HEK293T (cell line): ENCODE results near the gene LSS.

ENCODE experiments used
- CTCF ChIA-PET: fragments of 350-600 bp; formaldehyde crosslinking; extraction: SDS; loops from one replicate; lab custom pipeline; 2021; ENCODE audit warnings: antibody characterized with exemption, inconsistent platforms; lab: Yijun Ruan, JAX
- POLR2A ChIA-PET: fragments of 350-600 bp; formaldehyde crosslinking; extraction: SDS; loops from one replicate; lab custom pipeline; 2020; ENCODE audit warnings: antibody characterized with exemption, inconsistent platforms; lab: Yijun Ruan, JAX
- DNase-seq: peaks from one replicate; pipeline ENCODE4 v3.0.0; 2012; ENCODE audit warnings: mixed read lengths; ENCODE audit errors: extremely low spot score
- ARNT ChIP-seq: fragments of 450-650 bp; IDR thresholded peaks from 2 replicates; pipeline ENCODE4 v1.6.1; 2017; ENCODE audit warnings: mild to moderate bottlenecking
- BHLHE40 ChIP-seq: fragments of 450-650 bp; IDR thresholded peaks from 2 replicates; pipeline ENCODE4 v1.6.1; 2016; ENCODE audit warnings: mild to moderate bottlenecking, moderate library complexity, borderline replicate concordance
- CTBP1 ChIP-seq: fragments of 450-650 bp; IDR thresholded peaks from 2 replicates; pipeline ENCODE4 v1.6.1; 2016; ENCODE audit warnings: borderline replicate concordance
- ELF4 ChIP-seq: fragments of 450-650 bp; IDR thresholded peaks from 2 replicates; pipeline ENCODE4 v1.6.1; 2017; ENCODE audit warnings: antibody characterized with exemption
- FOXA1 ChIP-seq: fragments of 450-650 bp; IDR thresholded peaks from 2 replicates; pipeline ENCODE4 v1.6.1; 2016; ENCODE audit warnings: mild to moderate bottlenecking
- FOXK2 ChIP-seq: fragments of 450-650 bp; IDR thresholded peaks from 2 replicates; pipeline ENCODE4 v1.6.1; 2016; ENCODE audit warnings: mild to moderate bottlenecking
- FOXM1 ChIP-seq: fragments of 450-650 bp; IDR thresholded peaks from 2 replicates; pipeline ENCODE4 v1.6.1; 2017; ENCODE audit warnings: mild to moderate bottlenecking, borderline replicate concordance
- HDGF ChIP-seq: fragments of 450-650 bp; IDR thresholded peaks from 2 replicates; pipeline ENCODE4 v1.6.1; 2017; ENCODE audit warnings: antibody characterized with exemption, borderline replicate concordance
- L3MBTL2 ChIP-seq: fragments of 450-650 bp; conservative IDR thresholded peaks from 2 replicates; pipeline ENCODE4 v1.6.1; 2016; ENCODE audit warnings: mild to moderate bottlenecking
- LEF1 ChIP-seq: fragments of 450-650 bp; IDR thresholded peaks from 2 replicates; pipeline ENCODE4 v1.6.1; 2017; ENCODE audit warnings: mild to moderate bottlenecking, borderline replicate concordance
- NFRKB ChIP-seq: fragments of 450-650 bp; IDR thresholded peaks from 2 replicates; pipeline ENCODE4 v1.6.1; 2016; ENCODE audit warnings: mild to moderate bottlenecking, moderate library complexity
- PKNOX1 ChIP-seq: fragments of 450-650 bp; IDR thresholded peaks from 2 replicates; pipeline ENCODE4 v1.6.1; 2016
- SP1 ChIP-seq: fragments of 450-650 bp; IDR thresholded peaks from 2 replicates; pipeline ENCODE4 v1.6.1; 2017
- SUZ12 ChIP-seq: fragments of 450-650 bp; IDR thresholded peaks from 2 replicates; pipeline ENCODE4 v1.6.1; 2016; ENCODE audit warnings: mild to moderate bottlenecking
- TARDBP ChIP-seq: fragments of 450-650 bp; IDR thresholded peaks from 2 replicates; pipeline ENCODE4 v1.6.1; 2016
- ZNF384 ChIP-seq: fragments of 450-650 bp; IDR thresholded peaks from 2 replicates; pipeline ENCODE4 v1.6.1; 2016

LSS gene

GRCh38 chr21:46219591-46220239, 8.9 kb downstream of the LSS start:
- no peak for DNase-seq
- ChIA-PET CTCF (interaction anchor here (0.6 kb wide), 1 partner anchor 388 kb away, joined by 4 read pairs; no protein-coding TSS in a partner anchor), POLR2A (no interaction called here)
- no peak for TF ChIP-seq FOXK2
- TF ChIP-seq FOXA1 = no peak
- no peak for TF ChIP-seq ELF4
- no peak for TF ChIP-seq NFRKB
- no peak for TF ChIP-seq FOXM1
- TF ChIP-seq PKNOX1 = no peak
- no peak for TF ChIP-seq HDGF
- no peak for TF ChIP-seq ZNF384
- no peak for TF ChIP-seq SP1
- TF ChIP-seq L3MBTL2 = no peak

GRCh38 chr21:46218906-46219590, 9.5 kb downstream of the LSS start:
- ChIA-PET CTCF (no interaction called here), POLR2A (no interaction called here)
- no peak for DNase-seq
- no peak for TF ChIP-seq TARDBP
- no peak for TF ChIP-seq SUZ12
- no peak for TF ChIP-seq FOXA1
- TF ChIP-seq ELF4 = no peak
- TF ChIP-seq BHLHE40 = no peak
- TF ChIP-seq FOXK2 = no peak
- TF ChIP-seq ARNT = no peak
- TF ChIP-seq PKNOX1 = no peak

GRCh38 chr21:46217511-46218196, 10.9 kb downstream of the LSS start:
- no peak for DNase-seq
- POLR2A ChIA-PET = no interaction called here
- CTCF ChIA-PET = no interaction called here
- TF ChIP-seq ELF4 (no peak), NFRKB (no peak), FOXM1 (no peak), ZNF384 (no peak), ARNT (no peak), FOXK2 (no peak), HDGF (no peak), TARDBP (no peak), SP1 (no peak), CTBP1 (no peak), SUZ12 (no peak), FOXA1 (no peak), BHLHE40 (no peak), PKNOX1 (no peak), LEF1 (no peak)

- CTCF ChIA-PET = no interaction called here
Observed at GRCh38 chr21:46216132-46216747, 12.3 kb downstream of the LSS start.

More at GRCh38 chr21:46216132-46216747, 12.3 kb downstream of the LSS start:
- TF ChIP-seq LEF1 (no peak), NFRKB (no peak), L3MBTL2 (no peak), TARDBP (no peak), FOXA1 (no peak), HDGF (no peak), PKNOX1 (no peak), ARNT (no peak), SP1 (no peak), BHLHE40 (no peak), FOXK2 (no peak), ZNF384 (no peak), SUZ12 (no peak), CTBP1 (no peak), FOXM1 (no peak)
- DNase-seq = no peak
- POLR2A ChIA-PET = no interaction called here
